Hematopoietic multipotent progenitor cell treated with erythropoietin and hydrocortisone succinate and interleukin-3 and kit ligand, for 4 days (in vitro differentiated cells): ENCODE results near the gene ZNF253.
A peak's percentile ranks its signal among the peaks of the same experiment; 100 is the strongest.
"Not testable (repeated sequence)": the region's sequence is repeated elsewhere in the genome, so short reads cannot be mapped to it uniquely, and the experiment has no call there.

ENCODE experiments used
- DNase-seq: peaks from one replicate; pipeline ENCODE4 v3.0.0-alpha.2; 2015

ZNF253 gene

GRCh38 chr19:19865750-19866610 lies at the start of gene ZNF253:
TSS of gene ZNF253 (plus strand) at chr19:19865882. CDS start at chr19:19865997, 115 bp downstream.
- DNase-seq, result peak; percentile 97

- no peak for DNase-seq
These were observed 49.0 kb upstream of the ZNF253 start for GRCh38 chr19:19816679-19817078.

- DNase-seq, result no peak
These were observed 48.3 kb upstream of the ZNF253 start for GRCh38 chr19:19817357-19817756.

GRCh38 chr19:19820774-19821320 lies 44.8 kb upstream of the ZNF253 start:
- peak; percentile 12 for DNase-seq

GRCh38 chr19:19821366-19821951 lies 44.2 kb upstream of the ZNF253 start, which contains the start of gene ZNF506:
TSS of gene ZNF506 (minus strand) at chr19:19821750. CDS start at chr19:19821603, 147 bp downstream.
- DNase-seq, result peak; percentile 97

- DNase-seq, result peak; percentile 4
These were observed 43.7 kb upstream of the ZNF253 start for GRCh38 chr19:19821976-19822375.

GRCh38 chr19:19823916-19824315 lies 41.8 kb upstream of the ZNF253 start:
- no peak for DNase-seq

- no peak for DNase-seq
These were observed 38.8 kb upstream of the ZNF253 start for GRCh38 chr19:19826875-19827274.

- DNase-seq, result no peak
These were observed 30.1 kb upstream of the ZNF253 start for GRCh38 chr19:19835560-19836038.

- no peak for DNase-seq
These were observed 17.9 kb upstream of the ZNF253 start for GRCh38 chr19:19847781-19848180.

GRCh38 chr19:19849056-19849455 lies 16.6 kb upstream of the ZNF253 start:
- DNase-seq, result no peak

GRCh38 chr19:19851740-19852139 lies 13.9 kb upstream of the ZNF253 start:
- DNase-seq, result not testable (repeated sequence)

- DNase-seq, result no peak
These were observed 6.9 kb upstream of the ZNF253 start for GRCh38 chr19:19858751-19859150.

GRCh38 chr19:19860756-19861390 lies 4.8 kb upstream of the ZNF253 start:
- no peak for DNase-seq

- DNase-seq, result peak; percentile 49
These were observed 1.0 kb downstream of the ZNF253 start for GRCh38 chr19:19866611-19867248.

GRCh38 chr19:19870086-19870485 lies 4.4 kb downstream of the ZNF253 start:
- not testable (repeated sequence) for DNase-seq

- no peak for DNase-seq
These were observed 6.2 kb downstream of the ZNF253 start for GRCh38 chr19:19871932-19872331.

- DNase-seq, result no peak
These were observed 7.7 kb downstream of the ZNF253 start for GRCh38 chr19:19873381-19873780.

GRCh38 chr19:19877724-19878123 lies 12.0 kb downstream of the ZNF253 start:
- DNase-seq, result no peak

- DNase-seq, result no peak
These were observed 18.9 kb downstream of the ZNF253 start for GRCh38 chr19:19884583-19884982.

- DNase-seq, result not testable (repeated sequence)
These were observed 26.6 kb downstream of the ZNF253 start for GRCh38 chr19:19892055-19892941.
